Brain microvascular endothelial cell (primary cell): Measurements from ENCODE around the gene EFNB2.

Source experiments
- DNase-seq: peaks from one replicate; pipeline ENCODE4 v3.0.0-alpha.2; 2020
- H3K27ac ChIP-seq: fragments of 250-450 bp; sonication (Bioruptor Pico); 2 replicates; pipeline ENCODE4 v1.5.1; 2020; ENCODE audit warnings: mild to moderate bottlenecking, moderate library complexity
- H3K27me3 ChIP-seq: fragments of 250-450 bp; sonication (Bioruptor Pico); replicated peaks from 2 replicates; pipeline ENCODE4 v1.5.1; 2020; ENCODE audit warnings: mild to moderate bottlenecking
- H3K36me3 ChIP-seq: fragments of 250-450 bp; sonication (Bioruptor Pico); replicated peaks from 2 replicates; pipeline ENCODE4 v1.5.1; 2020; ENCODE audit warnings: mild to moderate bottlenecking
- H3K4me3 ChIP-seq: 2 replicates; pipeline ENCODE4 v1.5.1; 2011; ENCODE audit warnings: low read depth, mild to moderate bottlenecking, control low read depth, low read length, moderate library complexity
- in situ Hi-C: cut with HindIII; loops from 2 replicates; pipeline ENCODE4 v1.10.0; 2017; ENCODE audit warnings: low sequenced_read_pairs, low pct_ligation_motif_present
- TF ChIP-seq, protein P1 (sequence below): IDR thresholded peaks from 2 replicates; pipeline ENCODE4 v1.5.1; 2011; ENCODE audit warnings: low read depth, mild to moderate bottlenecking, moderate library complexity, low read length, control low read depth, inconsistent platforms; ENCODE audit errors: missing control alignments

Gene EFNB2

DNA sequence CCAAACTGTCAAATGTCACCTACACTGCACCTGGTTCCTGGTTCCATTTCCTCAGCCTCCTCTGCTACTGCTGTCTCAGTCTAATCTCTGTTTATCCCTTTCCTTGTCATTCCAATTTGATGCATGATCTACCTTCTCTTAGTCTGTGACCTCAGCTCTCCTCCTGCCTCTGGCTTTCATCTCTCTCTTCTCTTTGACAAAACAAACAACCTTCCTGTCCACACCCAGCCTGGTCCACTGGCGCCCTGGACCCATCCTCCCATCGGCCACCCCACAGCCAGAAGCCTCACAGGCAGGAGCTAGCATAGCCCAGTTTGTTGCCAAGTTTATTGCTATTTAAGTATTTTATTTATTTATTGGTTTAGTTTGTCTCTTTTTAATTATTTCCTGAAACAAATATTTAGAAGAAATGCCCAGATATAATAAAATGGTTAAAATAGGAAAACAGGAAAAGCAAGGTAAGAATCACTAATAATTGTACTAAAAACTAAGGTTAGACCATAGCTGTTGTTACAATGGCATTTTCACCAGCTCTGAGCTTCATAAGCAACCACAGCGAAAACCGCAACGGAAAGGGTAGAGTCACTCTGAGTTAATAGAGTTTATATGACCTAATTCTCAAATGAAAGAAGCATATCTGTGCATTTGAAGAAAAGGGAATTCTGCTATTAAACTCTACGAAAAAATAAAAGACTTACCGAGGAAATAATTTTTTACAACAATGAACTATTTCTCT, 68.6 kb downstream of the EFNB2 start:
- no peaks in the 10 kb centered on the region for H3K36me3 ChIP-seq
- in situ Hi-C loops = no loop called here
- DNase-seq = peak; percentile 75
- no peaks in the 10 kb centered on the region for H3K27me3 ChIP-seq
- no peak overlapping the region for H3K4me3 ChIP-seq
- peak overlapping the region; percentile 45 for H3K27ac ChIP-seq
- TF ChIP-seq, protein P1, sequence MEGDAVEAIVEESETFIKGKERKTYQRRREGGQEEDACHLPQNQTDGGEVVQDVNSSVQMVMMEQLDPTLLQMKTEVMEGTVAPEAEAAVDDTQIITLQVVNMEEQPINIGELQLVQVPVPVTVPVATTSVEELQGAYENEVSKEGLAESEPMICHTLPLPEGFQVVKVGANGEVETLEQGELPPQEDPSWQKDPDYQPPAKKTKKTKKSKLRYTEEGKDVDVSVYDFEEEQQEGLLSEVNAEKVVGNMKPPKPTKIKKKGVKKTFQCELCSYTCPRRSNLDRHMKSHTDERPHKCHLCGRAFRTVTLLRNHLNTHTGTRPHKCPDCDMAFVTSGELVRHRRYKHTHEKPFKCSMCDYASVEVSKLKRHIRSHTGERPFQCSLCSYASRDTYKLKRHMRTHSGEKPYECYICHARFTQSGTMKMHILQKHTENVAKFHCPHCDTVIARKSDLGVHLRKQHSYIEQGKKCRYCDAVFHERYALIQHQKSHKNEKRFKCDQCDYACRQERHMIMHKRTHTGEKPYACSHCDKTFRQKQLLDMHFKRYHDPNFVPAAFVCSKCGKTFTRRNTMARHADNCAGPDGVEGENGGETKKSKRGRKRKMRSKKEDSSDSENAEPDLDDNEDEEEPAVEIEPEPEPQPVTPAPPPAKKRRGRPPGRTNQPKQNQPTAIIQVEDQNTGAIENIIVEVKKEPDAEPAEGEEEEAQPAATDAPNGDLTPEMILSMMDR = no peak

DNA sequence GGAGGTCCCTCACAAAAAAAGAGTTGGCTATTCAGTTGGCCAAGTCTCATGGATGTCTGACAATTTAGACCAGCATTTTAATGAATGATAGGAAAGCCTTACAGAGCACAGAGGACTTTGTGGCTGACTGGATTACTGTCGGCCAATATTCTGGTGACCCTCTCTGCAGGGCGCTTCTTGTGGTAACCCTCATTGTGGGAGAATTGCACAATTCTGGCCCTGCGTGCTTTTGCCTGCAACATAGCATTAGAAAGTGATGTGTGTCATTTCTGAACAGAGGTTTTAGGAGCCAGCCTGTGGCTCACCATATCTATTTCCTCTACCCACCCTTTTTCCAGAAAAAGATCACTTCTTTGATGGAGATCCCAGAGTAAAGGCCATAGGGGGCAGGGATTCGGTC, 71.4 kb downstream of the EFNB2 start:
- Histone ChIP-seq H3K36me3 (no peaks in the 10 kb centered on the region), H3K4me3 (no peak overlapping the region), H3K27me3 (no peaks in the 10 kb centered on the region), H3K27ac (no peak overlapping the region)
- DNase-seq = peak; percentile 85
- TF ChIP-seq, protein P1 = no peak
- in situ Hi-C loops = no loop called here

DNA sequence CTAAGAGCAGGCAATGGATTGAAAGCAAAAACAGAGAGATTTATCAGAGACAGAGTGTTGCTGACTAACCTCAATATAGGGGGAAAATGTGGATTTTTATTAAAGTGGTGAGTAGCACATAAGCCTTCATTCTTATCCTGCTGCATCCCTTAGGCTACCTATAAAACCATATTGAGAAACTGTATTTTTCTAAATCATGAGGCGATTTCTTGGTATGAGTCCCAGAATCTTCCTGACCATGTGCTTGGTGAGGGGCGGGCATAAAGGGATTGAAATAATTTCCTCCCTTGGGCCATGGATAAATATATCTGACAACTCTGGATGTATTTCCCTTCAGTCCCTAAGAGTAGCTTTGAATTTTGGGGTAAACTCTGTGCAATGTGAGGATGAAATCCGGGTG, 72.8 kb downstream of the EFNB2 start:
- H3K27me3 ChIP-seq = no peaks in the 10 kb centered on the region
- in situ Hi-C loops = no loop called here
- H3K4me3 ChIP-seq = no peak overlapping the region
- no peaks in the 10 kb centered on the region for H3K36me3 ChIP-seq
- TF ChIP-seq, protein P1 = no peak
- no peak for DNase-seq
- H3K27ac ChIP-seq = no peak overlapping the region

DNA sequence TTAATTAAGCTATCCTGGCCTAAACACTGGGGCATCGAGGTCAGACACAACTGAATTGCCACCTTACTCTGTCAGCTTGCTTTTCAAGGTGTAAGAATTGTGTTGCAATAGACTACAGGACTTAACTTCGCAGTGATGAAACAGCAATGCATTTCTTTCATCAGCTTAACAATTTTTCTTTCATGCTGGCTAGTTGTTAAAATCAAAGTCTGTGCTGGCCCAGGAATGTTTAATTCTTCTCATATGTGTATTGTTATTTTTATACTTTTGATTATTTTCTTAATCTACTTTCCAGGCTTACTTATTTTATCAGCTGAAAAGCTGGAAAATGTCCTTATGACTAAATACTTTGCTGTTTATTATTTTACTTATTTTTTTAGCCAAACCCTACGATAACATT, 79.7 kb downstream of the EFNB2 start:
- H3K4me3 ChIP-seq = no peak overlapping the region
- in situ Hi-C loops = no loop called here
- H3K36me3 ChIP-seq = no peaks in the 10 kb centered on the region
- H3K27ac ChIP-seq = no peak overlapping the region
- H3K27me3 ChIP-seq = no peaks in the 10 kb centered on the region
- TF ChIP-seq, protein P1 = no peak
- no peak for DNase-seq

DNA sequence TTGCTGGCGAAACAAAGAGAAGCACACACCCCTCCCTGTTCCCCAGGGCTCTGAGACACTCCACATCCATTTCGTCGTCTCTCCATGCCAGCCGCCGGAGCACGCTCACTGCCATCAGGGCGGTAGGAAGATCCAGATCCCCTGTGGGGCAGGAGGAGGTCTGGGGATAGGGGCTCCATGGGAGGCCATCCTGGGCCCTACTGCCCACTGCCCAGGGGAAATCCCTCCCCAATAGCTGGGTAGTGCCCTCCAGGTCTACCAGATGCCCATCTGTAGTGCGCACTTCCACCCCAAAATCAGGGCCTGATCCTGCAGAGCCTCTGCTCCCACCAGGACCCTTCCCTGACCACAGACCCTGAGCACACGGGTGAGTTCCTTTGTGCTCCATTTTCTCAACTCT, 80.3 kb downstream of the EFNB2 start:
- TF ChIP-seq, protein P1 = no peak
- Histone ChIP-seq H3K27me3 (no peaks in the 10 kb centered on the region), H3K27ac (no peak overlapping the region), H3K4me3 (no peak overlapping the region), H3K36me3 (no peaks in the 10 kb centered on the region)
- DNase-seq = no peak
- in situ Hi-C loops = no loop called here

DNA sequence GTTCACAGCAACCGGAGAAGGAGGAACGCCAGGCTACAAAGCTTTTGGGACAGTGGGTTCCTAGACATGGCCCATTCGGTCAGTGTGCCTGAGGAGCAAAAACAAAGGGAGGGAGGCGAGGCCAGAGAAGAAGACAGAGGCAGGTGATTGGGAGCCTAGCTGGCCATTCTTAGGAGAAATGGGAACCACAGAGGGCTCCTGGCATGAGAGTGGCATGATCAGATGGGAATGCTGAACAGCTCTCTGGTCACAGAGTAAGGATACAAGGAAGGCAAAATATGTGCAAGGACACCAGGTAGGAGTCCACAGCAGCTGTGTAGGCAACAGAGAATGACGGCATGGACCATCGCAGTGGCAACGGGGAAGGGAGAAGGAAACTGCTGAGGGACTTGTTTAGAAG, 82.4 kb downstream of the EFNB2 start:
- no peak overlapping the region for H3K27ac ChIP-seq
- TF ChIP-seq, protein P1 = no peak
- no peak overlapping the region for H3K4me3 ChIP-seq
- no peaks in the 10 kb centered on the region for H3K27me3 ChIP-seq
- H3K36me3 ChIP-seq = no peaks in the 10 kb centered on the region
- no peak for DNase-seq
- in situ Hi-C loops = no loop called here
